HepG2 (cell line): ENCODE data around the gene CACNG1. TPM values are rescaled to one million over a fixed set of nuclear protein-coding genes. Genes with fewer than 3 reads are reported as not detected.

ENCODE experiments used
- ATAC-seq: fragments of 200-7000 bp; cut with Tn5 transposase; 3 replicates; pipeline ENCODE4 v1.9.1; 2020; ENCODE audit warnings: mild to moderate bottlenecking, moderate library complexity
- BruUV-seq: library from RNA; stranded (reverse); fragments of 400-500 nt; replicated peaks from 2 replicates; lab custom pipeline; 2021; lab: Mats Ljungman, UMichigan
- CTCF ChIA-PET: fragments of 300-600 bp; formaldehyde crosslinking; extraction: SDS; loops from one replicate; lab custom pipeline; 2021; ENCODE audit warnings: low total read pairs, inconsistent platforms, low intra/inter-chr PET ratio; lab: Yijun Ruan, JAX
- POLR2A ChIA-PET: fragments of 350-600 bp; sonication (Branson Sonifier 250); formaldehyde crosslinking; loops from one replicate; lab custom pipeline; 2020; ENCODE audit warnings: antibody characterized with exemption, inconsistent platforms; lab: Yijun Ruan, JAX
- DNase-seq: peaks from one replicate; pipeline ENCODE4 v3.0.0-alpha.2; 2015; ENCODE audit warnings: low spot score
- FAIRE-seq: peaks from 3 replicates; lab custom pipeline; 2011; peaks lifted over from hg19 to GRCh38; lab: Jason Lieb, UNC
- H2AFZ ChIP-seq: one replicate; pipeline ENCODE4 v1.6.1; 2011; ENCODE audit warnings: low read length, inconsistent platforms
- H3K27ac ChIP-seq: fragments of 300-600 bp; 3 replicates; pipeline ENCODE4 v1.8.0; 2011; ENCODE audit warnings: mixed run types, mild to moderate bottlenecking, mixed read lengths, low read length, inconsistent platforms; ENCODE audit not compliant: insufficient read depth; ENCODE audit errors: extremely low read length
- H3K27me3 ChIP-seq, 2 experiments: fragments of 200-600 bp in 1 of 2; 2 replicates in 1 of 2; 3 replicates in 1 of 2; pipeline versions ENCODE4 v1.6.0 to v1.8.0; 2011; ENCODE audit warnings: low read length in 2 of 2, mild to moderate bottlenecking in 2 of 2, moderate library complexity in 2 of 2, inconsistent platforms in 1 of 2; ENCODE audit not compliant: insufficient read depth in 2 of 2, control insufficient read depth in 1 of 2
- H3K36me3 ChIP-seq, 2 experiments: fragments of 200-600 bp in 1 of 2; replicated peaks in 1 of 2; 2 replicates in 1 of 2; 3 replicates in 1 of 2; pipeline versions ENCODE4 v1.5.1 to v1.8.0; 2011; ENCODE audit warnings: low read length in 2 of 2, inconsistent platforms in 1 of 2; ENCODE audit not compliant: insufficient read depth in 2 of 2, control insufficient read depth in 1 of 2
- H3K4me1 ChIP-seq: 2 replicates; pipeline ENCODE4 v1.5.1; 2012; ENCODE audit warnings: low read length, inconsistent platforms; ENCODE audit not compliant: insufficient read depth
- H3K4me2 ChIP-seq: 2 replicates; pipeline ENCODE4 v1.6.0; 2011; ENCODE audit warnings: low read depth, low read length, inconsistent platforms
- H3K4me3 ChIP-seq, 3 experiments: fragments of 200-600 bp in 1 of 3; sonication (generic), shearing (Covaris generic) in 1 of 3; replicated peaks in 1 of 3; 2 replicates each; pipeline ENCODE4 v1.5.1; 2011 to 2016; ENCODE audit warnings: low read length in 3 of 3, inconsistent platforms in 2 of 3, low read depth in 2 of 3, mild to moderate bottlenecking in 2 of 3, control low read depth in 1 of 3, mixed read lengths in 1 of 3; ENCODE audit not compliant: insufficient read depth in 1 of 3
- H3K79me2 ChIP-seq: one replicate; pipeline ENCODE4 v1.6.1; 2011; ENCODE audit warnings: low read length, inconsistent platforms; ENCODE audit not compliant: insufficient read depth
- H3K9ac ChIP-seq: 2 replicates; pipeline ENCODE4 v1.6.0; 2011; ENCODE audit warnings: mild to moderate bottlenecking, low read depth, low read length, inconsistent platforms; ENCODE audit not compliant: insufficient read depth
- H3K9me3 ChIP-seq: 2 replicates; pipeline ENCODE4 v1.5.1; 2012; ENCODE audit warnings: mild to moderate bottlenecking, low read length
- H4K20me1 ChIP-seq: 2 replicates; pipeline ENCODE4 v1.6.0; 2011; ENCODE audit warnings: inconsistent platforms, mild to moderate bottlenecking, low read length, moderate library complexity; ENCODE audit not compliant: insufficient read depth
- ATF2 ChIP-seq: sonication (generic); formaldehyde crosslinking; IDR thresholded peaks from 2 replicates; pipeline ENCODE4 v1.4.0; 2020; ENCODE audit warnings: missing genetic modification reagents
- CBX5 ChIP-seq: sonication (generic); formaldehyde crosslinking; IDR thresholded peaks from 2 replicates; pipeline ENCODE4 v1.4.0; 2020; ENCODE audit warnings: missing genetic modification reagents, borderline replicate concordance
- DR1 ChIP-seq: sonication (generic); formaldehyde crosslinking; IDR thresholded peaks from 2 replicates; pipeline ENCODE4 v1.8.0; 2021; ENCODE audit warnings: mild to moderate bottlenecking, missing genetic modification reagents, inconsistent platforms
- GLMP ChIP-seq: sonication (generic); formaldehyde crosslinking; IDR thresholded peaks from 2 replicates; pipeline ENCODE4 v1.9.0; 2021; ENCODE audit warnings: missing genetic modification reagents, mild to moderate bottlenecking, borderline replicate concordance
- HIVEP1 ChIP-seq: sonication (generic); formaldehyde crosslinking; IDR thresholded peaks from 2 replicates; pipeline ENCODE4 v1.4.0; 2020; ENCODE audit warnings: mild to moderate bottlenecking, missing genetic modification reagents
- HNF1B ChIP-seq: sonication (generic); formaldehyde crosslinking; IDR thresholded peaks from 2 replicates; pipeline ENCODE4 v1.5.1; 2020; ENCODE audit warnings: mild to moderate bottlenecking, moderate library complexity, missing genetic modification reagents
- HNRNPLL ChIP-seq: fragments of 200-400 bp; formaldehyde crosslinking; IDR thresholded peaks from 2 replicates; pipeline ENCODE4 v1.6.1; 2017; ENCODE audit warnings: mild to moderate bottlenecking, low read depth, low read length; ENCODE audit not compliant: poor library complexity, severe bottlenecking
- IKZF4 ChIP-seq: sonication (generic); formaldehyde crosslinking; IDR thresholded peaks from 2 replicates; pipeline ENCODE4 v1.5.1; 2020; ENCODE audit warnings: borderline replicate concordance, mild to moderate bottlenecking, low read depth, missing genetic modification reagents; ENCODE audit errors: not compliant biosample characterization
- NPAS2 ChIP-seq: sonication (generic); formaldehyde crosslinking; IDR thresholded peaks from 2 replicates; pipeline ENCODE4 v1.8.0; 2022; ENCODE audit warnings: mild to moderate bottlenecking, missing genetic modification reagents, borderline replicate concordance
- PLSCR1 ChIP-seq: sonication (generic); formaldehyde crosslinking; IDR thresholded peaks from 2 replicates; pipeline ENCODE4 v1.5.0; 2020; ENCODE audit warnings: missing genetic modification reagents, mild to moderate bottlenecking, borderline replicate concordance
- SALL1 ChIP-seq: sonication (generic); formaldehyde crosslinking; IDR thresholded peaks from 2 replicates; pipeline ENCODE4 v1.8.0; 2022; ENCODE audit warnings: mild to moderate bottlenecking, missing genetic modification reagents
- SOX13 ChIP-seq, 3 experiments: fragments of 450-650 bp in 1 of 3; sonication (generic) in 1 of 3; formaldehyde crosslinking in 1 of 3; IDR thresholded peaks in 2 of 3; conservative IDR thresholded peaks in 1 of 3; 2 replicates each; pipeline versions ENCODE4 v1.5.0 to v1.6.1; 2016 to 2020; ENCODE audit warnings: antibody characterized with exemption in 1 of 3, mild to moderate bottlenecking in 1 of 3, missing compliant biosample characterization in 1 of 3, missing genetic modification reagents in 1 of 3, moderate library complexity in 1 of 3
- SOX5 ChIP-seq: IDR thresholded peaks from 2 replicates; pipeline ENCODE4 v1.6.1; 2016; ENCODE audit warnings: borderline replicate concordance
- SOX6 ChIP-seq, 2 experiments: fragments of 450-650 bp in 1 of 2; sonication (generic) in 1 of 2; formaldehyde crosslinking in 1 of 2; IDR thresholded peaks; 2 replicates each; pipeline versions ENCODE4 v1.4.0 to v1.6.1; 2017 to 2020; ENCODE audit warnings: antibody characterized with exemption in 1 of 2, mild to moderate bottlenecking in 1 of 2, missing genetic modification reagents in 1 of 2
- ZBTB21 ChIP-seq: sonication (generic); formaldehyde crosslinking; IDR thresholded peaks from 2 replicates; pipeline ENCODE4 v1.4.0; 2020; ENCODE audit warnings: missing genetic modification reagents
- ZNF282 ChIP-seq: fragments of 450-650 bp; IDR thresholded peaks from 2 replicates; pipeline ENCODE4 v1.6.1; 2018; ENCODE audit not compliant: partially characterized antibody
- WGBS: methylation state at CpG from one replicate; pipeline ENCODE4 v1.1.6; 2017; ENCODE audit warnings: low lambda C conversion rate; 5-methylcytosine and 5-hydroxymethylcytosine counted together
- in situ Hi-C: cut with HindIII; loops from 2 replicates; pipeline ENCODE4 v1.10.0; 2017; ENCODE audit warnings: low pct_unique_long_range_greater_than_20kb; ENCODE audit not compliant: extremely low pct_ligation_motif_present
- intact Hi-C: fragments of 100-400 bp; cut with micrococcal nuclease; formaldehyde crosslinking; loops from one replicate; pipeline ENCODE4 v1.10.0; 2022; ENCODE audit not compliant: unreplicated experiment
- polyA plus RNA-seq, 8 experiments: library from polyadenylated mRNA; depleted of rRNA in 3 of 8; stranded (reverse) in 7 of 8; unstranded in 1 of 8; fragments of >200 nt; fragmentation: Illumina TruSeq in 4 of 8; extraction: Trizol in 4 of 8; gene quantifications; 2 replicates each; pipeline versions ENCODE4 v1.2.1 to v1.2.3, GENCODE V29; 2011 to 2016; ENCODE audit warnings: low read depth in 4 of 8, missing spikeins in 1 of 8, mixed read lengths in 1 of 8; ENCODE audit not compliant: insufficient read depth in 1 of 8
- total RNA-seq, 5 experiments: library from RNA; depleted of rRNA; stranded (reverse); fragments of >200 nt; fragmentation: Illumina TruSeq; extraction: Trizol; gene quantifications; 2 replicates each; pipeline ENCODE4 v1.2.3, GENCODE V29; 2016; ENCODE audit warnings: low read depth in 1 of 5

The CACNG1 gene
- total and polyA plus RNA-seq, 2 of the 13 experiments (the other 11 are each of a cell fraction or from before 2014, with no cell fraction given), result not detected

GRCh38 chr17:67054608-67055007 lies 10.3 kb downstream of the CACNG1 start:
- no peak for ATAC-seq
- H3K4me3 ChIP-seq, result no peak overlapping the region
- DNase-seq, result no peak
- BruUV-seq, result no TSS peak
- H2AFZ ChIP-seq, result no peak overlapping the region
- no peaks in the 10 kb centered on the region for H4K20me1 ChIP-seq
- no peak overlapping the region for H3K9ac ChIP-seq
- FAIRE-seq, result peak; percentile 46
- H3K36me3 ChIP-seq, result no peaks in the 10 kb centered on the region
- H3K79me2 ChIP-seq, result no peaks in the 10 kb centered on the region
- peaks cover 5 to 33% of the 10 kb centered on the region in 2 experiments; a peak in 3 of 5 replicates for H3K27me3 ChIP-seq
- no peak overlapping the region for H3K27ac ChIP-seq
- H3K9me3 ChIP-seq, result peaks cover 1% of the 10 kb centered on the region; the same call in 1 of the 2 replicates
- H3K4me1 ChIP-seq, result no peaks in the 10 kb centered on the region
- POLR2A ChIA-PET, result no interaction called here
- CTCF ChIA-PET, result no interaction called here
- in situ Hi-C loops (no loop called here), intact Hi-C loops (no loop called here)
- no peak overlapping the region for H3K4me2 ChIP-seq
- WGBS, result 63% methylated on average over 5 of the region's 5 CpGs
- TF ChIP-seq DR1 (CRISPR knock-in tag) (no peak), ATF2 (no peak), IKZF4 (CRISPR knock-in tag) (no peak), HNRNPLL (no peak), NPAS2 (CRISPR knock-in tag) (no peak), ZBTB21 (CRISPR knock-in tag) (no peak), CBX5 (CRISPR knock-in tag) (no peak), SOX6 (IDR thresholded peaks at IDR 0.05) (no peak; the same call in 1 of the 2 replicates), SOX6 (CRISPR knock-in tag; IDR thresholded peaks at IDR 0.05) (no peak), SALL1 (CRISPR knock-in tag) (no peak), SOX13 (IDR thresholded peaks at IDR 0.05) (no peak), SOX13 (CRISPR knock-in tag; conservative IDR thresholded peaks at IDR 0.05 in 1 of 2, IDR thresholded peaks at IDR 0.05 in 1 of 2) (no peak), HIVEP1 (CRISPR knock-in tag) (no peak), HNF1B (CRISPR knock-in tag) (no peak), GLMP (no peak), ZNF282 (peak; percentile 95), SOX5 (CRISPR knock-in tag) (no peak), PLSCR1 (CRISPR knock-in tag) (no peak)
